K562 (cell line): Measurements from ENCODE around the gene PPIL1. TPM values are rescaled to one million over a fixed set of nuclear protein-coding genes. Genes with fewer than 3 reads are reported as not detected.

ENCODE experiments used
- CBFA2T3 ChIP-seq: fragments of 450-650 bp; IDR thresholded peaks from 2 replicates; pipeline ENCODE4 v1.6.1; 2017
- ELF2 ChIP-seq: fragments of 250-450 bp; sonication (Bioruptor Pico); IDR thresholded peaks from 2 replicates; pipeline ENCODE4 v1.5.0; 2021; ENCODE audit warnings: mild to moderate bottlenecking
- KLF6 ChIP-seq: fragments of 250-450 bp; sonication (Bioruptor Pico); IDR thresholded peaks from 2 replicates; pipeline ENCODE4 v1.4.0; 2020; ENCODE audit warnings: mild to moderate bottlenecking, moderate library complexity, borderline replicate concordance
- MLX ChIP-seq, 2 experiments: fragments of 450-650 bp in 1 of 2; sonication (generic) in 1 of 2; formaldehyde crosslinking; conservative IDR thresholded peaks; 2 replicates each; pipeline versions ENCODE4 v1.4.0 to v1.8.1; 2020 to 2022; ENCODE audit warnings: mild to moderate bottlenecking in 1 of 2, missing genetic modification reagents in 1 of 2
- NBN ChIP-seq: fragments of 450-650 bp; IDR thresholded peaks from 2 replicates; pipeline ENCODE4 v1.6.1; 2016; ENCODE audit warnings: low read depth, mild to moderate bottlenecking
- NCOA2 ChIP-seq, 2 experiments: fragments of 450-650 bp; IDR thresholded peaks; 2 replicates each; pipeline ENCODE4 v1.6.1; 2018; ENCODE audit warnings: mild to moderate bottlenecking in 2 of 2, moderate library complexity in 1 of 2; ENCODE audit not compliant: partially characterized antibody in 2 of 2
- RBM17 ChIP-seq: fragments of 200-400 bp; formaldehyde crosslinking; IDR thresholded peaks from 2 replicates; pipeline ENCODE4 v1.6.1; 2017; ENCODE audit warnings: low read depth, mild to moderate bottlenecking, low read length, borderline replicate concordance
- TFE3 ChIP-seq: fragments of 450-650 bp; formaldehyde crosslinking; IDR thresholded peaks from 2 replicates; pipeline ENCODE4 v1.4.0; 2020; ENCODE audit warnings: mild to moderate bottlenecking, mixed read lengths
- ZBTB11 ChIP-seq, 3 experiments: fragments of 200-800 bp in 1 of 3; fragments of 250-450 bp in 1 of 3; fragments of 450-650 bp in 1 of 3; sonication (Bioruptor Pico) in 1 of 3; sonication (Bioruptor generic) in 1 of 3; formaldehyde crosslinking in 1 of 3; IDR thresholded peaks; 2 replicates each; pipeline versions ENCODE4 v1.6.1 to v1.8.0; 2016 to 2022; ENCODE audit warnings: mild to moderate bottlenecking in 2 of 3, missing genetic modification characterization in 2 of 3, missing compliant biosample characterization in 1 of 3, moderate library complexity in 1 of 3
- polyA plus RNA-seq, 8 experiments: library from polyadenylated mRNA; depleted of rRNA in 4 of 8; stranded (reverse) in 5 of 8; unstranded in 3 of 8; fragments of >200 nt; fragmentation: Nextera tagmentation in 2 of 8; fragmentation: Illumina TruSeq in 1 of 8; extraction: Ambion mirVana in 2 of 8; extraction: Trizol in 1 of 8; gene quantifications; 2 replicates each; pipeline versions ENCODE4 v1.2.1 to v1.2.3, GENCODE V29; 2011 to 2014; ENCODE audit warnings: inconsistent platforms in 1 of 8, missing spikeins in 1 of 8
- total RNA-seq, 7 experiments: library from RNA; depleted of rRNA in 6 of 7; stranded (reverse); fragments of >200 nt in 6 of 7; fragmentation: Illumina TruSeq in 2 of 7; extraction: Trizol in 2 of 7; gene quantifications; 2 replicates each; pipeline versions ENCODE4 v1.2.1 to v1.2.3, GENCODE V29; 2011 to 2021; ENCODE audit warnings: low replicate concordance in 1 of 7
- TF ChIP-seq, protein P1 (sequence below): fragments of 250-450 bp; sonication (Bioruptor Pico); IDR thresholded peaks from 2 replicates; pipeline ENCODE4 v1.4.0; 2020

The PPIL1 gene
- total and polyA plus RNA-seq, 9 of the 15 experiments (the other 6 are each of a cell fraction or from before 2014, with no cell fraction given) = 65.8 to 205 (median 130) TPM

DNA sequence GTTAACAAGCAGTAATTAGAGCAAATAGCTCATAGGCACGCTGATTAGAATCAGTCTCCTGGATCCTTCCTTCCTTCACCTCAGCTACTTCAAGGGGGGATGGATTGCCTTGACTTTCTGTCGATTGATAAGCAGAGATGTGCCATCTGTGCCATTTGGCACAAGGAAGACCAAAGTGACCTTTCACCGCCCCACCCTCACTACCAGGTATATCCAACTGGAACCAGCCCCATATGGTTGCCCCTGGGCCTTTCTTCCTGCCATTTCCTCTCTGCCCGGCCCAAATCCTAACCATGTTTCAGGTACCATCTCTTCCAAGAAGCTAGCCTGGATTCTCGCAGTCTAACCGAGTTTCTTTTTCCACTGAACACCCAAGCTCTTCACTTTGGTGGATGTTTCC is 26.6 kb downstream of the PPIL1 start (continued):
- TF ChIP-seq, protein P1, sequence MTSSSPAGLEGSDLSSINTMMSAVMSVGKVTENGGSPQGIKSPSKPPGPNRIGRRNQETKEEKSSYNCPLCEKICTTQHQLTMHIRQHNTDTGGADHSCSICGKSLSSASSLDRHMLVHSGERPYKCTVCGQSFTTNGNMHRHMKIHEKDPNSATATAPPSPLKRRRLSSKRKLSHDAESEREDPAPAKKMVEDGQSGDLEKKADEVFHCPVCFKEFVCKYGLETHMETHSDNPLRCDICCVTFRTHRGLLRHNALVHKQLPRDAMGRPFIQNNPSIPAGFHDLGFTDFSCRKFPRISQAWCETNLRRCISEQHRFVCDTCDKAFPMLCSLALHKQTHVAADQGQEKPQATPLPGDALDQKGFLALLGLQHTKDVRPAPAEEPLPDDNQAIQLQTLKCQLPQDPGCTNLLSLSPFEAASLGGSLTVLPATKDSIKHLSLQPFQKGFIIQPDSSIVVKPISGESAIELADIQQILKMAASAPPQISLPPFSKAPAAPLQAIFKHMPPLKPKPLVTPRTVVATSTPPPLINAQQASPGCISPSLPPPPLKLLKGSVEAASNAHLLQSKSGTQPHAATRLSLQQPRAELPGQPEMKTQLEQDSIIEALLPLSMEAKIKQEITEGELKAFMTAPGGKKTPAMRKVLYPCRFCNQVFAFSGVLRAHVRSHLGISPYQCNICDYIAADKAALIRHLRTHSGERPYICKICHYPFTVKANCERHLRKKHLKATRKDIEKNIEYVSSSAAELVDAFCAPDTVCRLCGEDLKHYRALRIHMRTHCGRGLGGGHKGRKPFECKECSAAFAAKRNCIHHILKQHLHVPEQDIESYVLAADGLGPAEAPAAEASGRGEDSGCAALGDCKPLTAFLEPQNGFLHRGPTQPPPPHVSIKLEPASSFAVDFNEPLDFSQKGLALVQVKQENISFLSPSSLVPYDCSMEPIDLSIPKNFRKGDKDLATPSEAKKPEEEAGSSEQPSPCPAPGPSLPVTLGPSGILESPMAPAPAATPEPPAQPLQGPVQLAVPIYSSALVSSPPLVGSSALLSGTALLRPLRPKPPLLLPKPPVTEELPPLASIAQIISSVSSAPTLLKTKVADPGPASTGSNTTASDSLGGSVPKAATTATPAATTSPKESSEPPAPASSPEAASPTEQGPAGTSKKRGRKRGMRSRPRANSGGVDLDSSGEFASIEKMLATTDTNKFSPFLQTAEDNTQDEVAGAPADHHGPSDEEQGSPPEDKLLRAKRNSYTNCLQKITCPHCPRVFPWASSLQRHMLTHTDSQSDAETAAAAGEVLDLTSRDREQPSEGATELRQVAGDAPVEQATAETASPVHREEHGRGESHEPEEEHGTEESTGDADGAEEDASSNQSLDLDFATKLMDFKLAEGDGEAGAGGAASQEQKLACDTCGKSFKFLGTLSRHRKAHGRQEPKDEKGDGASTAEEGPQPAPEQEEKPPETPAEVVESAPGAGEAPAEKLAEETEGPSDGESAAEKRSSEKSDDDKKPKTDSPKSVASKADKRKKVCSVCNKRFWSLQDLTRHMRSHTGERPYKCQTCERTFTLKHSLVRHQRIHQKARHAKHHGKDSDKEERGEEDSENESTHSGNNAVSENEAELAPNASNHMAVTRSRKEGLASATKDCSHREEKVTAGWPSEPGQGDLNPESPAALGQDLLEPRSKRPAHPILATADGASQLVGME = no peak
- TF ChIP-seq ELF2 (CRISPR knock-in tag) (0 out of 2 replicates have a peak, but pooled peaks have one; percentile 43), NBN (no peak), TFE3 (CRISPR knock-in tag) (no peak), RBM17 (no peak), ZBTB11 (CRISPR knock-in tag; IDR thresholded peaks at IDR 0.05) (no peak; a peak in 1 of 6 replicates), NCOA2 (IDR thresholded peaks at IDR 0.05; ENCODE audit: partially characterized antibody in 2 of 2) (no peak), CBFA2T3 (no peak), KLF6 (peak; percentile 45; the same call in 1 of the 2 replicates), MLX (CRISPR knock-in tag; conservative IDR thresholded peaks at IDR 0.05) (0 out of 4 replicates have a peak, but pooled peaks of 1 of the 2 experiments have one; percentile 29)
